Omental fat pad (tissue), 4 donors: Measurements from ENCODE around the gene MALL. TPM values are rescaled to one million over a fixed set of nuclear protein-coding genes. Genes with fewer than 3 reads are reported as not detected.

Source experiments
- ATAC-seq: fragments of 150-250 bp; one replicate; pipeline ENCODE4 v1.9.1; 2016; ENCODE audit warnings: mild to moderate bottlenecking, moderate library complexity; ENCODE audit not compliant: low FRiP score
- DNase-seq: peaks from one replicate; pipeline ENCODE4 v3.0.0-alpha.2; 2019; ENCODE audit warnings: low spot score
- CTCF ChIP-seq, 3 donors: fragments of 450-650 bp; IDR thresholded peaks; one replicate each; pipeline ENCODE4 v1.5.1; 2016 to 2017; ENCODE audit warnings: antibody characterized with exemption in 3 of 3, mild to moderate bottlenecking in 3 of 3, moderate library complexity in 2 of 3
- total RNA-seq, 4 donors: library from RNA; depleted of rRNA; stranded (reverse); fragments of >200 nt; gene quantifications; one replicate each; pipeline ENCODE4 v1.1.0, GENCODE V29; 2016

The MALL gene
- total RNA-seq, 4 donors from 2014 or later = 6.7 to 38.5 (median 17.1) TPM

GRCh38 chr2:110146945-110147332, 31.3 kb upstream of the MALL start:
- no peak for TF ChIP-seq CTCF (IDR thresholded peaks at IDR 0.05)
- ATAC-seq (no peak), DNase-seq (no peak)

GRCh38 chr2:110146183-110146944, 30.7 kb upstream of the MALL start:
- TF ChIP-seq CTCF (IDR thresholded peaks at IDR 0.05) = no peak
- DNase-seq (no peak), ATAC-seq (no peak)

GRCh38 chr2:110143982-110144381, 28.4 kb upstream of the MALL start:
- ATAC-seq = no peak
- no peak for TF ChIP-seq CTCF (IDR thresholded peaks at IDR 0.05)

GRCh38 chr2:110140401-110140800, 24.8 kb upstream of the MALL start:
- DNase-seq = no peak
- no peak for ATAC-seq
- TF ChIP-seq CTCF (IDR thresholded peaks at IDR 0.05) = no peak

More at GRCh38 chr2:110143982-110144381, 28.4 kb upstream of the MALL start:
- no peak for DNase-seq

GRCh38 chr2:110134025-110134424, 18.4 kb upstream of the MALL start:
- DNase-seq (no peak), ATAC-seq (no peak)
- no peak for TF ChIP-seq CTCF (IDR thresholded peaks at IDR 0.05)

GRCh38 chr2:110131166-110131565, 15.5 kb upstream of the MALL start:
- no peak for TF ChIP-seq CTCF (IDR thresholded peaks at IDR 0.05)
- DNase-seq (no peak), ATAC-seq (no peak)

GRCh38 chr2:110130757-110131156, 15.1 kb upstream of the MALL start:
- no peak for DNase-seq
- no peak for ATAC-seq
- no peak for TF ChIP-seq CTCF (IDR thresholded peaks at IDR 0.05)
